SK-N-SH (cell line): ENCODE results near the gene ANGPTL1. TPM values are rescaled to one million over a fixed set of nuclear protein-coding genes. Genes with fewer than 3 reads are reported as not detected.

Experiments
- CTCF ChIA-PET: fragments of 300-600, 350-600 bp; formaldehyde crosslinking; extraction: SDS; loops from one replicate; lab custom pipeline; 2021; lab: Yijun Ruan, JAX
- POLR2A ChIA-PET: fragments of 350-600 bp; sonication (Branson Sonifier 250); formaldehyde crosslinking; extraction: SDS; loops from one replicate; lab custom pipeline; 2020; ENCODE audit warnings: antibody characterized with exemption, inconsistent platforms; lab: Yijun Ruan, JAX
- DNase-seq: peaks from one replicate; pipeline ENCODE4 v3.0.0; 2012
- H2AFZ ChIP-seq: fragments of 200-600 bp; sonication (generic); 2 replicates; pipeline ENCODE4 v1.8.1; 2016; ENCODE audit warnings: antibody characterized with exemption, mild to moderate bottlenecking, low read depth
- H3F3A ChIP-seq: fragments of 200-600 bp; sonication (generic); replicated peaks from 2 replicates; pipeline ENCODE3; 2016; ENCODE audit warnings: antibody characterized with exemption, mild to moderate bottlenecking; ENCODE audit not compliant: insufficient read depth
- H3K27ac ChIP-seq, 2 experiments: fragments of 200-500 bp in 1 of 2; fragments of 200-600 bp in 1 of 2; sonication (Bioruptor generic) in 1 of 2; sonication (generic), shearing (Covaris generic) in 1 of 2; 2 replicates each; pipeline versions ENCODE4 v1.5.1 to v1.6.1; 2014 to 2016; ENCODE audit warnings: low read depth in 2 of 2, inconsistent platforms in 1 of 2, low read length in 1 of 2, mild to moderate bottlenecking in 1 of 2, mixed read lengths in 1 of 2
- H3K27me3 ChIP-seq: fragments of 200-600 bp; sonication (generic), shearing (Covaris generic); 2 replicates; pipeline ENCODE4 v1.6.1; 2016; ENCODE audit warnings: mixed run types; ENCODE audit not compliant: insufficient read depth
- H3K36me3 ChIP-seq, 2 experiments: fragments of 200-500 bp in 1 of 2; fragments of 200-600 bp in 1 of 2; sonication (Bioruptor generic) in 1 of 2; sonication (generic) in 1 of 2; replicated peaks in 1 of 2; 2 replicates each; pipeline versions ENCODE3 to v1.5.1; 2014 to 2016; ENCODE audit warnings: low read length in 1 of 2, mild to moderate bottlenecking in 1 of 2; ENCODE audit not compliant: insufficient read depth in 2 of 2, control insufficient read depth in 1 of 2
- H3K4me1 ChIP-seq, 2 experiments: fragments of 200-500 bp in 1 of 2; fragments of 200-600 bp in 1 of 2; sonication (Bioruptor generic) in 1 of 2; sonication (generic), shearing (Covaris generic) in 1 of 2; 2 replicates each; pipeline versions ENCODE4 v1.5.1 to v1.6.1; 2014 to 2016; ENCODE audit warnings: low read depth in 1 of 2, low read length in 1 of 2, mixed run types in 1 of 2; ENCODE audit not compliant: insufficient read depth in 2 of 2, control insufficient read depth in 1 of 2
- H3K4me2 ChIP-seq: fragments of 200-600 bp; sonication (generic), shearing (Covaris generic); 2 replicates; pipeline ENCODE4 v1.6.1; 2017; ENCODE audit warnings: mixed run types
- H3K4me3 ChIP-seq, 2 experiments: fragments of 200-500 bp in 1 of 2; fragments of 200-600 bp in 1 of 2; sonication (Bioruptor generic) in 1 of 2; sonication (generic), shearing (Covaris generic) in 1 of 2; 2 replicates each; pipeline versions ENCODE4 v1.5.1 to v1.8.1; 2014 to 2016; ENCODE audit warnings: low read depth in 2 of 2, inconsistent platforms in 1 of 2, low read length in 1 of 2, mild to moderate bottlenecking in 1 of 2, mixed read lengths in 1 of 2, moderate library complexity in 1 of 2
- H3K79me2 ChIP-seq: fragments of 200-600 bp; sonication (generic); 2 replicates; pipeline ENCODE4 v1.8.1; 2017; ENCODE audit warnings: mild to moderate bottlenecking; ENCODE audit not compliant: insufficient read depth
- H3K9ac ChIP-seq: fragments of 200-600 bp; sonication (generic); 2 replicates; pipeline ENCODE4 v1.6.1; 2017; ENCODE audit warnings: mixed run types
- H3K9me2 ChIP-seq: fragments of 200-600 bp; sonication (generic); 2 replicates; pipeline ENCODE4 v1.6.1; 2017; ENCODE audit warnings: mixed run types
- H3K9me3 ChIP-seq: fragments of 200-600 bp; sonication (generic); 2 replicates; pipeline ENCODE4 v1.6.1; 2017; ENCODE audit warnings: mixed run types, mild to moderate bottlenecking, moderate library complexity
- H4K20me1 ChIP-seq: fragments of 200-600 bp; sonication (generic); 2 replicates; pipeline ENCODE4 v1.6.1; 2017; ENCODE audit warnings: mild to moderate bottlenecking, mixed run types; ENCODE audit not compliant: insufficient read depth
- ELF1 ChIP-seq: IDR thresholded peaks from 2 replicates; pipeline ENCODE4 v1.4.0; 2012
- EP300 ChIP-seq, 2 experiments: IDR thresholded peaks; 2 replicates each; pipeline versions ENCODE4 v1.4.0 to v1.6.1; 2012; ENCODE audit warnings: borderline replicate concordance in 1 of 2, low read depth in 1 of 2, low read length in 1 of 2
- EZH2phosphoT487 ChIP-seq: fragments of 200-600 bp; sonication (generic); IDR thresholded peaks from 2 replicates; pipeline ENCODE4 v1.6.1; 2017; ENCODE audit warnings: low read depth, mixed run types, mild to moderate bottlenecking, antibody characterized with exemption, moderate library complexity, borderline replicate concordance
- FOSL2 ChIP-seq: IDR thresholded peaks from 2 replicates; pipeline ENCODE4 v1.4.0; 2012; ENCODE audit warnings: low read depth, mild to moderate bottlenecking, moderate library complexity, borderline replicate concordance
- FOXJ3 ChIP-seq: sonication (generic); formaldehyde crosslinking; IDR thresholded peaks from 2 replicates; pipeline ENCODE4 v1.5.1; 2020; ENCODE audit warnings: mild to moderate bottlenecking, missing genetic modification reagents
- JUND ChIP-seq: IDR thresholded peaks from 2 replicates; pipeline ENCODE4 v1.4.0; 2012
- MXI1 ChIP-seq: IDR thresholded peaks from 2 replicates; pipeline ENCODE4 v1.6.1; 2012; ENCODE audit warnings: mild to moderate bottlenecking, low read depth, low read length, improper control_type of control experiment
- NRF1 ChIP-seq: IDR thresholded peaks from 2 replicates; pipeline ENCODE4 v1.6.1; 2012; ENCODE audit warnings: low read depth, mild to moderate bottlenecking, low read length
- POLR2AphosphoS5 ChIP-seq: IDR thresholded peaks from 2 replicates; pipeline ENCODE4 v1.6.1; 2012; ENCODE audit warnings: low read depth, low read length
- RCOR1 ChIP-seq: fragments of 150-350 bp; IDR thresholded peaks from 2 replicates; pipeline ENCODE4 v1.6.1; 2017; ENCODE audit warnings: antibody characterized with exemption, low read length
- RXRA ChIP-seq: IDR thresholded peaks from 2 replicates; pipeline ENCODE4 v1.4.0; 2012; ENCODE audit warnings: low read depth, mild to moderate bottlenecking, borderline replicate concordance
- SMC3 ChIP-seq: IDR thresholded peaks from 2 replicates; pipeline ENCODE4 v1.6.1; 2012; ENCODE audit warnings: low read depth, low read length, improper control_type of control experiment
- USF2 ChIP-seq: fragments of 150-350 bp; IDR thresholded peaks from 2 replicates; pipeline ENCODE4 v1.6.1; 2017; ENCODE audit warnings: antibody characterized with exemption, low read length, low read depth, borderline replicate concordance
- ZBTB33 ChIP-seq: IDR thresholded peaks from 2 replicates; pipeline ENCODE4 v1.4.0; 2012; ENCODE audit warnings: low read depth, borderline replicate concordance
- WGBS: methylation state at CpG from one replicate; pipeline ENCODE4 v1.1.6; 2017; ENCODE audit warnings: low lambda C conversion rate; 5-methylcytosine and 5-hydroxymethylcytosine counted together
- polyA plus RNA-seq, 3 experiments: library from polyadenylated mRNA; depleted of rRNA; stranded (reverse); fragments of >200 nt; gene quantifications; 2 replicates each; pipeline ENCODE4 v1.2.3, GENCODE V29; 2012
- TF ChIP-seq, protein P1 (sequence below): fragments of 150-350 bp; IDR thresholded peaks from 2 replicates; pipeline ENCODE4 v1.6.1; 2016; ENCODE audit warnings: mild to moderate bottlenecking, low read depth, low read length
- TF ChIP-seq, protein P2 (sequence below): fragments of 200-600 bp; sonication (generic); IDR thresholded peaks from 2 replicates; pipeline ENCODE4 v1.6.1; 2017; ENCODE audit warnings: antibody characterized with exemption, mild to moderate bottlenecking, moderate library complexity
- TF ChIP-seq, protein P3 (sequence below): IDR thresholded peaks from 2 replicates; pipeline ENCODE4; 2012

Gene ANGPTL1
- polyA plus RNA-seq, 1 of the 3 experiments (the other 2 are of a cell fraction): not detected

DNA sequence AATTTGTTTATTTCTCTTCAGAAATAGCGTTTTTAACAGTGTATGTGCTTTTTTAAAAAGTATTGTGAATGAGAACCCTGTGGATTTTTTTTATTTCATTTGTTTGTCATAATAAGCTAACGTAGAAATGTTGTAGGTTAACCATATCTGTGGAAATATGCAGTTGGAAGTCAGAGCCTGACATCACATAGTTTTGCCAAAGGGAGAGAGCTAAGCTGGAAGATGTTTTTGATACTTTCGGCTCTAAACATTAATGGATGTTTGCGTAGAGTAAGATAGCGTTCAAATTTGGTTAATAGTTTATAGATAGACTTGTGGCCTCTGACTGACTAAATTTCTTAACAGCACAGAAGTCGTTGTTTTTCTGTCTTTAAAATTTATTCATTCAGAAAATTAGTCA lies 47.4 kb upstream of the ANGPTL1 start:
- Histone ChIP-seq H3K9ac (no peak overlapping the region), H3K36me3 (peaks cover 15 to 27% of the 10 kb centered on the region in 2 experiments), H2AFZ (no peak overlapping the region), H3K4me3 (no peak overlapping the region), H3K9me2 (no peaks in the 10 kb centered on the region), H3K4me2 (no peak overlapping the region), H3K27me3 (no peaks in the 10 kb centered on the region), H3K9me3 (no peaks in the 10 kb centered on the region), H3K27ac (no peak overlapping the region), H3K4me1 (no peaks in the 10 kb centered on the region), H3K79me2 (no peaks in the 10 kb centered on the region), H4K20me1 (no peaks in the 10 kb centered on the region), H3F3A (no peaks in the 10 kb centered on the region)
- WGBS: 84% methylated on average over 6 of the region's 6 CpGs
- CTCF ChIA-PET: no interaction called here
- TF ChIP-seq, protein P1, sequence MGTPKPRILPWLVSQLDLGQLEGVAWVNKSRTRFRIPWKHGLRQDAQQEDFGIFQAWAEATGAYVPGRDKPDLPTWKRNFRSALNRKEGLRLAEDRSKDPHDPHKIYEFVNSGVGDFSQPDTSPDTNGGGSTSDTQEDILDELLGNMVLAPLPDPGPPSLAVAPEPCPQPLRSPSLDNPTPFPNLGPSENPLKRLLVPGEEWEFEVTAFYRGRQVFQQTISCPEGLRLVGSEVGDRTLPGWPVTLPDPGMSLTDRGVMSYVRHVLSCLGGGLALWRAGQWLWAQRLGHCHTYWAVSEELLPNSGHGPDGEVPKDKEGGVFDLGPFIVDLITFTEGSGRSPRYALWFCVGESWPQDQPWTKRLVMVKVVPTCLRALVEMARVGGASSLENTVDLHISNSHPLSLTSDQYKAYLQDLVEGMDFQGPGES: no peak
- no peak for TF ChIP-seq ZBTB33
- TF ChIP-seq JUND: no peak
- TF ChIP-seq FOSL2: no peak
- no peak for TF ChIP-seq RCOR1
- TF ChIP-seq USF2: no peak
- no peak for TF ChIP-seq RXRA
- no peak for TF ChIP-seq SMC3
- no peak for TF ChIP-seq EZH2phosphoT487
- TF ChIP-seq EP300 (IDR thresholded peaks at IDR 0.05; ENCODE audit: borderline replicate concordance in 1 of 2, low read depth in 1 of 2, low read length in 1 of 2): no peak
- TF ChIP-seq MXI1: no peak
- TF ChIP-seq ELF1: no peak
- TF ChIP-seq FOXJ3 (CRISPR knock-in tag): no peak
- TF ChIP-seq, protein P2, sequence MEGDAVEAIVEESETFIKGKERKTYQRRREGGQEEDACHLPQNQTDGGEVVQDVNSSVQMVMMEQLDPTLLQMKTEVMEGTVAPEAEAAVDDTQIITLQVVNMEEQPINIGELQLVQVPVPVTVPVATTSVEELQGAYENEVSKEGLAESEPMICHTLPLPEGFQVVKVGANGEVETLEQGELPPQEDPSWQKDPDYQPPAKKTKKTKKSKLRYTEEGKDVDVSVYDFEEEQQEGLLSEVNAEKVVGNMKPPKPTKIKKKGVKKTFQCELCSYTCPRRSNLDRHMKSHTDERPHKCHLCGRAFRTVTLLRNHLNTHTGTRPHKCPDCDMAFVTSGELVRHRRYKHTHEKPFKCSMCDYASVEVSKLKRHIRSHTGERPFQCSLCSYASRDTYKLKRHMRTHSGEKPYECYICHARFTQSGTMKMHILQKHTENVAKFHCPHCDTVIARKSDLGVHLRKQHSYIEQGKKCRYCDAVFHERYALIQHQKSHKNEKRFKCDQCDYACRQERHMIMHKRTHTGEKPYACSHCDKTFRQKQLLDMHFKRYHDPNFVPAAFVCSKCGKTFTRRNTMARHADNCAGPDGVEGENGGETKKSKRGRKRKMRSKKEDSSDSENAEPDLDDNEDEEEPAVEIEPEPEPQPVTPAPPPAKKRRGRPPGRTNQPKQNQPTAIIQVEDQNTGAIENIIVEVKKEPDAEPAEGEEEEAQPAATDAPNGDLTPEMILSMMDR: no peak
- TF ChIP-seq, protein P3, sequence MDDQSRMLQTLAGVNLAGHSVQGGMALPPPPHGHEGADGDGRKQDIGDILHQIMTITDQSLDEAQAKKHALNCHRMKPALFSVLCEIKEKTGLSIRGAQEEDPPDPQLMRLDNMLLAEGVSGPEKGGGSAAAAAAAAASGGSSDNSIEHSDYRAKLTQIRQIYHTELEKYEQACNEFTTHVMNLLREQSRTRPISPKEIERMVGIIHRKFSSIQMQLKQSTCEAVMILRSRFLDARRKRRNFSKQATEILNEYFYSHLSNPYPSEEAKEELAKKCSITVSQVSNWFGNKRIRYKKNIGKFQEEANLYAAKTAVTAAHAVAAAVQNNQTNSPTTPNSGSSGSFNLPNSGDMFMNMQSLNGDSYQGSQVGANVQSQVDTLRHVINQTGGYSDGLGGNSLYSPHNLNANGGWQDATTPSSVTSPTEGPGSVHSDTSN: no peak
- TF ChIP-seq NRF1: no peak
- TF ChIP-seq POLR2AphosphoS5: no peak
- POLR2A ChIA-PET: no interaction called here
- DNase-seq: no peak
